ENCODE measurements around the gene MAGEA6.
"Not testable (repeated sequence)": the region's sequence is repeated elsewhere in the genome, so short reads cannot be mapped to it uniquely, and the experiment has no call there.

MAGEA6 gene

DNA sequence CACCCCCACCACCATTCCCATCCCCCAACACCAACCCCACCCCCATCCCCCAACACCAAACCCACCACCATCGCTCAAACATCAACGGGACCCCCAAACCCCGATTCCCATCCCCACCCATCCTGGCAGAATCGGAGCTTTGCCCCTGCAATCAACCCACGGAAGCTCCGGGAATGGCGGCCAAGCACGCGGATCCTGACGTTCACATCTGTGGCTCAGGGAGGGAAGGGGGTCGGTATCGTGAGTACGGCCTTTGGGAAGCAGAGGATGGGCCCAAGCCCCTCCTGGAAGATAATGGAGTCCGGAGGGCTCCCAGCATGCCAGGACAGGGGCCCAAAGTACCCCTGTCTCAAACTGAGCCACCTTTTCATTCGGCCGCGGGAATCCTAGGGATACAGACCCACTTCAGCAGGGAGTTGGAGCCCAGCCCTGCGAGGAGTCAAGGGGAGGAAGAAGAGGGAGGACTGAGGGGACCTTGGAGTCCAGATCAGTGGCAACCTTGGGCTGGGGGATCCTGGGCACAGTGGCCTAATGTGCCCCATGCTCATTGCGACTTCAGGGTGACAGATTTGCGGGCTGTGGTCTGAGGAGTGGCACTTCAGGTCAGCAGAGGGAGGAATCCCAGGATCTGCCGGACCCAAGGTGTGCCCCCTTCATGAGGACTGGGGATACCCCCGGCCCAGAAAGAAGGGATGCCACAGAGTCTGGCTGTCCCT is 35.2 kb downstream of the MAGEA6 start:
- DNase-seq (ENCODE audit: low read depth) = not testable (repeated sequence)

DNA sequence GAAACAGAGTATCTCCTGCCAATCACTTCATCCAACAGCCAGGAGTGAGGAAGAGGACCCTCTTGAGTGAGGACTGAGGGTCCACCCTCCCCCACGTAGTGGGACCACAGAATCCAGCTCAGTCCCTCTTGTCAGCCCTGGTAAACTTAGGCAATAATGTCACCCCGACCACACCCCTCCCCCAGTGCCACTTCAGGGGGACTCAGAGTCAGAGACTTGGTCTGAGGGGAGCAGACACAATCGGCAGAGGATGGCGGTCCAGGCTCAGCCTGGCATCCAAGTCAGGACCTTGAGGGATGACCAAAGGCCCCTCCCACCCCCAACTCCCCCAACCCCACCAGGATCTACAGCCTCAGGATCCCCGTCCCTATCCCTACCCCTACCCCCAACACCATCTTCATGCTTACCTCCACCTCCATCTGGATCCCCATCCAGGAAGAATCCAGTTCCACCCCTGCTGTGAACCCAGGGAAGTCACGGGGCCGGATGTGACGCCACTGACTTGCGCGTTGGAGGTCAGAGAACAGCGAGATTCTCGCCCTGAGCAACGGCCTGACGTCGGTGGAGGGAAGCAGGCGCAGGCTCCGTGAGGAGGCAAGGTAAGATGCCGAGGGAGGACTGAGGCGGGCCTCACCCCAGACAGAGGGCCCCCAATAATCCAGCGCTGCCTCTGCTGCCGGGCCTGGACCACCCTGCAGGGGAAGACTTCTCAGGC is 36.1 kb downstream of the MAGEA6 start, which contains the start of the genes CSAG1 and MAGEA12:
Gene CSAG1, minus strand, starts transcription at position 461 of the 715 bp plus-strand sequence. CDS start 1,261 bp downstream, outside the sequence.
Gene MAGEA12, plus strand, starts transcription at position 497 of the 715 bp plus-strand sequence. CDS start 2,405 bp downstream, outside the sequence.
- no peak for DNase-seq (ENCODE audit: low read depth)

DNA sequence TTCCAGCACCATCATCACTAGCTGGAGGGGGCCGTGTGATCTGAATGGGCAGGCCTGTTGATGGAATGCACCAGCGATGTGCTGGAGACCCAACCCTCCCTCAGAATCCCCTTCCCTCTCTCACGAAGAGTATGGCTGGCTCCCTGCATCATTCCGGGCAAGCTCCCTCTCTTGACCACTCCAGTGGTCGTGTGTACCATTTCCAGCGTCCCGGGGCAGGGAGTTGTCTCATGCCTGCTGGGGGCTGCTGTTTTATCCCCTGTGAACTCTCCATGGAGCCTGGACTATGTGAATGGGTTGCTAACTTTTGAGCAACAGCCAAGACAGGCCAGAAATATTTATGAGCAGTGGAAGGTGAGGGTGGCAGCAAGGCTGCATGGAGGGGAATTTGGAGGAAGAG is 44.1 kb downstream of the MAGEA6 start:
- DNase-seq (ENCODE audit: low read depth) = no peak

Measured in iris pigment epithelial cell (primary cell).